GM19395 (cell line): ENCODE results near the gene MSL3B.

ENCODE experiments used
- ATAC-seq: cut with Tn5 transposase; IDR thresholded peaks from one replicate; pipeline ENCODE4 v1.9.1; 2021; ENCODE audit warnings: mild to moderate bottlenecking, moderate library complexity; ENCODE audit not compliant: unreplicated experiment

The MSL3B gene

GRCh38 chr2:233818639-233819621 lies 49.3 kb downstream of the MSL3B start:
- no peak for ATAC-seq

- ATAC-seq: no peak
These were observed 50.1 kb downstream of the MSL3B start for GRCh38 chr2:233817995-233818638.

DNA sequence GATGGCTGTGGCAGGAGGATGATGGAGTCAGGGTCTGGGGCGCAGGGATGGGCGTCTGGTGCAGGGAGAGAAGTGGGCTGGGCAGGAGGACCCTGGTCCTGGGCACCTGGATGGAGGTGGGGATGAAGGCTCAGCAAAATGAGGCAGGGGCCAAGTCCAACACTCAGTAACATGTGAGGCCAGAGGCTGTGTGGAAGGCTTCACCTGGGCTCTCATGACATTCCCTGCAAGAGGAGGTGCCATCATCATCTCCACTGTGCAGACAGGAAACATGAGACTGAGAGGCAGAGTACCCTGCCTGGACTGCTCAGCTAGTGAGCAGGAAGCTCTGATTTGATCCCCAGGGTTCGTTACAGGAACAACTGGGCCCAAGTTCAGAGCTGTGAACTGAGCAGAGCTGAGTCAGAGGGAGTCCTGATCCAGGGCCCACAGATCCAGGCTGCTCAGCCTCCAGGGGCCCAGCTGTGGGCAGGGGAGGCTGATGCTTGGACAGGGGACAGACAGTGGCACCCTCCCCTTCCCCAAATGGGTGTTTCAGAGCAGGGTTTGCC lies 50.8 kb downstream of the MSL3B start:
- ATAC-seq: no peak

DNA sequence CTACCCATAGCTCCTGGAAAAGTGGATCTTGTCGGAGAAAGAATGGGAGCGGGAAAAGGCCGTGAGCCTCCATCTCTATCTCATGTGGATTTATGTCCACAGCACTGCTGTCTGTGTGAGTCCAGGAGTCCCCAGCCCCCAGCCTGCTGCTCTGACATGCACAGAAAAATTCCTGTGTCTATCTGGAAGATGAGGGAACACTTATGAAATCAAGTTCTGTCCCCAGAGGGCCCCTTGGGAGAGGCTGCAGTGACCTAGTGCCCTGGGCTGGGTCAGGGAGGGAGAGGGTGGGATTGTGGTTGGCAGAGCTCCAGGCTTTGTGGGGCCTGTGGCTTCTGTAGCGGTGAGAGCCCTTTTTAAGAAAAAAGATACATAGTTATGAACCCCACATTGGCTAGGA lies 51.4 kb downstream of the MSL3B start:
- ATAC-seq: no peak

- ATAC-seq: no peak
These were observed 51.9 kb downstream of the MSL3B start for GRCh38 chr2:233816334-233816733.

DNA sequence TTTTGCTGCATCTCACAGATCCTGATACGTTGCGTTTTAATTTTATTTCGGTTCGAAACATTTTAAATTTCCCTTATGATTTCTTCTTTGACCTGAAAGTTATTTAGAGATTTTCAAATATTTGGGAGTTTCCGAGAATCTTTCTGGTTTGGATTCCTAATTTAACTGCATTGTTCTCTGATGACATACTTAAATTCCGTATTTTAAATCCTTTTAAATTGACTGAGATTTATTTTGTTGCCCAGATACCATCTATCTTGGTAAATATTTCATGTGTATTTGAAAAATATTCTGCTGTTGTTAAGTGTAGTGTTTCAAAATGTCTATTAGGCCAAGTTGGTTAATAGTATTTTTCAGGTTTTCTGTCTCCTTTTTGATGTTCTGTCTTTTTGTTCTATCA lies 52.3 kb downstream of the MSL3B start:
- no peak for ATAC-seq
